K562 (cell line): ENCODE data around the gene DNAJB4. TPM values are rescaled to one million over a fixed set of nuclear protein-coding genes. Genes with fewer than 3 reads are reported as not detected.

Source experiments
- CBX1 ChIP-seq: sonication (generic); IDR thresholded peaks from 2 replicates; pipeline ENCODE4 v1.6.1; 2016; ENCODE audit warnings: antibody characterized with exemption, low read depth, mild to moderate bottlenecking
- CHCHD3 ChIP-seq: fragments of 250-450 bp; sonication (Bioruptor Pico); IDR thresholded peaks from 2 replicates; pipeline ENCODE4 v2.1.2; 2022; ENCODE audit warnings: mild to moderate bottlenecking
- EWSR1 ChIP-seq: fragments of 450-650 bp; IDR thresholded peaks from 2 replicates; pipeline ENCODE4 v1.6.1; 2018; ENCODE audit warnings: borderline replicate concordance, mild to moderate bottlenecking, low read depth, moderate library complexity; ENCODE audit not compliant: partially characterized antibody
- GTF2E2 ChIP-seq: fragments of 200-800 bp; sonication (Bioruptor generic); IDR thresholded peaks from 2 replicates; pipeline ENCODE4 v1.6.1; 2016; ENCODE audit warnings: missing genetic modification characterization, missing compliant biosample characterization
- KLF13 ChIP-seq: fragments of 450-650 bp; IDR thresholded peaks from 2 replicates; pipeline ENCODE4 v1.6.1; 2016; ENCODE audit warnings: missing genetic modification characterization, low read depth, mild to moderate bottlenecking, missing compliant biosample characterization, moderate library complexity, borderline replicate concordance
- MCM7 ChIP-seq, 2 experiments: fragments of 450-650 bp; IDR thresholded peaks; 2 replicates each; pipeline ENCODE4 v1.6.1; 2016 to 2018
- NRF1 ChIP-seq, 2 experiments: fragments of 450-650 bp; IDR thresholded peaks in 1 of 2; conservative IDR thresholded peaks in 1 of 2; 2 replicates each; pipeline ENCODE4 v1.6.1; 2014; ENCODE audit warnings: mild to moderate bottlenecking in 2 of 2
- RFX1 ChIP-seq: fragments of 450-650 bp; IDR thresholded peaks from 2 replicates; pipeline ENCODE4 v1.6.1; 2016; ENCODE audit warnings: mild to moderate bottlenecking, moderate library complexity
- RHOXF2B ChIP-seq: fragments of 250-450 bp; sonication (Bioruptor Pico); conservative IDR thresholded peaks from 2 replicates; pipeline ENCODE4 v1.5.1; 2021
- STAT5A ChIP-seq: IDR thresholded peaks from 2 replicates; pipeline ENCODE4 v1.6.1; 2012; ENCODE audit warnings: low read length, inconsistent platforms, borderline replicate concordance
- ZEB2 ChIP-seq: fragments of 450-650 bp; IDR thresholded peaks from 2 replicates; pipeline ENCODE4 v1.6.1; 2016
- ZNF212 ChIP-seq: fragments of 450-650 bp; formaldehyde crosslinking; IDR thresholded peaks from 2 replicates; pipeline ENCODE4 v1.4.0; 2020; ENCODE audit warnings: mild to moderate bottlenecking
- ZNF785 ChIP-seq: fragments of 250-450 bp; sonication (Bioruptor Pico); IDR thresholded peaks from 2 replicates; pipeline ENCODE4 v1.4.0; 2020; ENCODE audit warnings: mild to moderate bottlenecking
- polyA plus RNA-seq, 8 experiments: library from polyadenylated mRNA; depleted of rRNA in 4 of 8; stranded (reverse) in 5 of 8; unstranded in 3 of 8; fragments of >200 nt; fragmentation: Nextera tagmentation in 2 of 8; fragmentation: Illumina TruSeq in 1 of 8; extraction: Ambion mirVana in 2 of 8; extraction: Trizol in 1 of 8; gene quantifications; 2 replicates each; pipeline versions ENCODE4 v1.2.1 to v1.2.3, GENCODE V29; 2011 to 2014; ENCODE audit warnings: inconsistent platforms in 1 of 8, missing spikeins in 1 of 8
- total RNA-seq, 7 experiments: library from RNA; depleted of rRNA in 6 of 7; stranded (reverse); fragments of >200 nt in 6 of 7; fragmentation: Illumina TruSeq in 2 of 7; extraction: Trizol in 2 of 7; gene quantifications; 2 replicates each; pipeline versions ENCODE4 v1.2.1 to v1.2.3, GENCODE V29; 2011 to 2021; ENCODE audit warnings: low replicate concordance in 1 of 7
- TF ChIP-seq, protein P1 (sequence below): IDR thresholded peaks from 2 replicates; pipeline ENCODE4 v1.6.1; 2011; ENCODE audit not compliant: insufficient read length; ENCODE audit errors: extremely low read depth
- TF ChIP-seq, protein P2 (sequence below), 2 experiments: fragments of 200-800 bp in 1 of 2; sonication (Bioruptor generic) in 1 of 2; sonication (generic) in 1 of 2; formaldehyde crosslinking in 1 of 2; IDR thresholded peaks in 1 of 2; conservative IDR thresholded peaks in 1 of 2; 2 replicates each; pipeline versions ENCODE4 v1.5.0 to v1.6.1; 2016 to 2020; ENCODE audit warnings: missing compliant biosample characterization in 1 of 2, missing genetic modification characterization in 1 of 2, missing genetic modification reagents in 1 of 2
- TF ChIP-seq, protein P3 (sequence below): fragments of 450-650 bp; conservative IDR thresholded peaks from 2 replicates; pipeline ENCODE4 v1.6.1; 2016; ENCODE audit warnings: missing genetic modification characterization, low read depth, mild to moderate bottlenecking, control low read depth, missing compliant biosample characterization
- TF ChIP-seq, protein P4 (sequence below): sonication (generic); formaldehyde crosslinking; IDR thresholded peaks from 2 replicates; pipeline ENCODE4 v1.8.1; 2022; ENCODE audit warnings: missing genetic modification reagents
- TF ChIP-seq, protein P5 (sequence below): fragments of 250-450 bp; sonication (Bioruptor Pico); IDR thresholded peaks from 2 replicates; pipeline ENCODE4 v1.4.0; 2020; ENCODE audit warnings: mild to moderate bottlenecking, moderate library complexity
- TF ChIP-seq, protein P6 (sequence below): sonication (generic); formaldehyde crosslinking; IDR thresholded peaks from 2 replicates; pipeline ENCODE4 v1.4.0; 2020; ENCODE audit warnings: mild to moderate bottlenecking, missing genetic modification reagents

Gene DNAJB4
- total and polyA plus RNA-seq, 9 of the 15 experiments (the other 6 are each of a cell fraction or from before 2014, with no cell fraction given): 8.5 to 27.7 (median 19.8) TPM

DNA sequence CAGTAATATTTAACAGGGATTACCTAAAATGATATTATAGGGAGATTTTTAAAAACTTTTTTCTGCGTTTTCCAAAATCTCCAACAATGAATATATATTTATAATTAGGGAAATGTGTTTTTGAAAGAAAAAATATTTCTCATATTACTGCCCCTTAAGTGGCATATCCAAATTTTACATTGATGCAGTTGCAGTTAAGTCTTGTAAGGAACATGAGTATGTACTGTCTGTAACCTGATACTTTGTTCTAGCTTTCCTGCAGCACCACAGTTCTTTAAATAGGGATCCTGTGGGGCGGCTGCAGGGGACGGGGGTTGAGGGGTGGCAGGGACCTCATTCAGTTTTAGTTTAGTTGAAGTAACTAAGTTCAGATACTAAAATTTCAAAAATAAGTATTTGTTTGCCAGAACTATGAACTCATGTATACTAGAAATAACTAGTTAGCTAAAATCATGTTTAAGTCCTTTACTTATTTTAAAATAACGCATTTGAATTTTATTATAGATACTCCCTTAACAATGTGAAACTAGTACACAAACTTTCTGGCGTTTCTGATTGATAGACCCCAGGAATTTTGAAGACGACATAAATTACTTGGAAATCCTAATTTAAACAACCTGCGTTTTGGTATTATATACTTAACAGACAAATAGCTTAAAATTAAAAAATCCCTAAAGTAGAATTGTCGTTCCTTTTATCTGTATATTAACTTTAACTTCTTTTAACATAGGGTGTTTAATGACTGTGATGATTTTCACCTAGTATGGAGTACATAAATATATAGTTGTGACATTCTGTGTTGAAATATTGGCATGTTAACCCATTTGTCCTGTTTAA lies 639 bp upstream of the DNAJB4 start (continued):
- TF ChIP-seq, protein P1, sequence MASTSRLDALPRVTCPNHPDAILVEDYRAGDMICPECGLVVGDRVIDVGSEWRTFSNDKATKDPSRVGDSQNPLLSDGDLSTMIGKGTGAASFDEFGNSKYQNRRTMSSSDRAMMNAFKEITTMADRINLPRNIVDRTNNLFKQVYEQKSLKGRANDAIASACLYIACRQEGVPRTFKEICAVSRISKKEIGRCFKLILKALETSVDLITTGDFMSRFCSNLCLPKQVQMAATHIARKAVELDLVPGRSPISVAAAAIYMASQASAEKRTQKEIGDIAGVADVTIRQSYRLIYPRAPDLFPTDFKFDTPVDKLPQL: peak; percentile 98
- TF ChIP-seq ZNF785 (CRISPR knock-in tag) (no peak), EWSR1 (peak; percentile 99), RFX1 (peak; percentile 51; the same call in 1 of the 2 replicates), CHCHD3 (CRISPR knock-in tag) (peak; percentile 100), CBX1 (peak; percentile 99), ZEB2 (no peak), NRF1 (conservative IDR thresholded peaks at IDR 0.05 in 1 of 2, IDR thresholded peaks at IDR 0.05 in 1 of 2) (no peak), RHOXF2B (peak; percentile 99), MCM7 (IDR thresholded peaks at IDR 0.05) (no peak), KLF13 (tag) (no peak), GTF2E2 (tag) (peak; percentile 100), ZNF212 (CRISPR knock-in tag) (peak; percentile 99), STAT5A (peak; percentile 75; the same call in 1 of the 2 replicates)
- TF ChIP-seq, protein P2, sequence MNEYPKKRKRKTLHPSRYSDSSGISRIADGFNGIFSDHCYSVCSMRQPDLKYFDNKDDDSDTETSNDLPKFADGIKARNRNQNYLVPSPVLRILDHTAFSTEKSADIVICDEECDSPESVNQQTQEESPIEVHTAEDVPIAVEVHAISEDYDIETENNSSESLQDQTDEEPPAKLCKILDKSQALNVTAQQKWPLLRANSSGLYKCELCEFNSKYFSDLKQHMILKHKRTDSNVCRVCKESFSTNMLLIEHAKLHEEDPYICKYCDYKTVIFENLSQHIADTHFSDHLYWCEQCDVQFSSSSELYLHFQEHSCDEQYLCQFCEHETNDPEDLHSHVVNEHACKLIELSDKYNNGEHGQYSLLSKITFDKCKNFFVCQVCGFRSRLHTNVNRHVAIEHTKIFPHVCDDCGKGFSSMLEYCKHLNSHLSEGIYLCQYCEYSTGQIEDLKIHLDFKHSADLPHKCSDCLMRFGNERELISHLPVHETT (CRISPR knock-in tag; conservative IDR thresholded peaks at IDR 0.05 in 1 of 2, IDR thresholded peaks at IDR 0.05 in 1 of 2): 0 out of 4 replicates have a peak, but pooled peaks of 1 of the 2 experiments have one; percentile 72
- TF ChIP-seq, protein P3, sequence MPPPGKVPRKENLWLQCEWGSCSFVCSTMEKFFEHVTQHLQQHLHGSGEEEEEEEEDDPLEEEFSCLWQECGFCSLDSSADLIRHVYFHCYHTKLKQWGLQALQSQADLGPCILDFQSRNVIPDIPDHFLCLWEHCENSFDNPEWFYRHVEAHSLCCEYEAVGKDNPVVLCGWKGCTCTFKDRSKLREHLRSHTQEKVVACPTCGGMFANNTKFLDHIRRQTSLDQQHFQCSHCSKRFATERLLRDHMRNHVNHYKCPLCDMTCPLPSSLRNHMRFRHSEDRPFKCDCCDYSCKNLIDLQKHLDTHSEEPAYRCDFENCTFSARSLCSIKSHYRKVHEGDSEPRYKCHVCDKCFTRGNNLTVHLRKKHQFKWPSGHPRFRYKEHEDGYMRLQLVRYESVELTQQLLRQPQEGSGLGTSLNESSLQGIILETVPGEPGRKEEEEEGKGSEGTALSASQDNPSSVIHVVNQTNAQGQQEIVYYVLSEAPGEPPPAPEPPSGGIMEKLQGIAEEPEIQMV (tag): no peak
- TF ChIP-seq, protein P4, sequence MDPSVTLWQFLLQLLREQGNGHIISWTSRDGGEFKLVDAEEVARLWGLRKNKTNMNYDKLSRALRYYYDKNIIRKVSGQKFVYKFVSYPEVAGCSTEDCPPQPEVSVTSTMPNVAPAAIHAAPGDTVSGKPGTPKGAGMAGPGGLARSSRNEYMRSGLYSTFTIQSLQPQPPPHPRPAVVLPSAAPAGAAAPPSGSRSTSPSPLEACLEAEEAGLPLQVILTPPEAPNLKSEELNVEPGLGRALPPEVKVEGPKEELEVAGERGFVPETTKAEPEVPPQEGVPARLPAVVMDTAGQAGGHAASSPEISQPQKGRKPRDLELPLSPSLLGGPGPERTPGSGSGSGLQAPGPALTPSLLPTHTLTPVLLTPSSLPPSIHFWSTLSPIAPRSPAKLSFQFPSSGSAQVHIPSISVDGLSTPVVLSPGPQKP (CRISPR knock-in tag): no peak
- TF ChIP-seq, protein P5, sequence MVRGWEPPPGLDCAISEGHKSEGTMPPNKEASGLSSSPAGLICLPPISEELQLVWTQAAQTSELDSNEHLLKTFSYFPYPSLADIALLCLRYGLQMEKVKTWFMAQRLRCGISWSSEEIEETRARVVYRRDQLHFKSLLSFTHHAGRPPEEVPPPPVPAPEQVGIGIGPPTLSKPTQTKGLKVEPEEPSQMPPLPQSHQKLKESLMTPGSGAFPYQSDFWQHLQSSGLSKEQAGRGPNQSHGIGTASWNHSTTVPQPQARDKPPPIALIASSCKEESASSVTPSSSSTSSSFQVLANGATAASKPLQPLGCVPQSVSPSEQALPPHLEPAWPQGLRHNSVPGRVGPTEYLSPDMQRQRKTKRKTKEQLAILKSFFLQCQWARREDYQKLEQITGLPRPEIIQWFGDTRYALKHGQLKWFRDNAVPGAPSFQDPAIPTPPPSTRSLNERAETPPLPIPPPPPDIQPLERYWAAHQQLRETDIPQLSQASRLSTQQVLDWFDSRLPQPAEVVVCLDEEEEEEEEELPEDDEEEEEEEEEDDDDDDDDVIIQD (CRISPR knock-in tag): no peak
- TF ChIP-seq, protein P6, sequence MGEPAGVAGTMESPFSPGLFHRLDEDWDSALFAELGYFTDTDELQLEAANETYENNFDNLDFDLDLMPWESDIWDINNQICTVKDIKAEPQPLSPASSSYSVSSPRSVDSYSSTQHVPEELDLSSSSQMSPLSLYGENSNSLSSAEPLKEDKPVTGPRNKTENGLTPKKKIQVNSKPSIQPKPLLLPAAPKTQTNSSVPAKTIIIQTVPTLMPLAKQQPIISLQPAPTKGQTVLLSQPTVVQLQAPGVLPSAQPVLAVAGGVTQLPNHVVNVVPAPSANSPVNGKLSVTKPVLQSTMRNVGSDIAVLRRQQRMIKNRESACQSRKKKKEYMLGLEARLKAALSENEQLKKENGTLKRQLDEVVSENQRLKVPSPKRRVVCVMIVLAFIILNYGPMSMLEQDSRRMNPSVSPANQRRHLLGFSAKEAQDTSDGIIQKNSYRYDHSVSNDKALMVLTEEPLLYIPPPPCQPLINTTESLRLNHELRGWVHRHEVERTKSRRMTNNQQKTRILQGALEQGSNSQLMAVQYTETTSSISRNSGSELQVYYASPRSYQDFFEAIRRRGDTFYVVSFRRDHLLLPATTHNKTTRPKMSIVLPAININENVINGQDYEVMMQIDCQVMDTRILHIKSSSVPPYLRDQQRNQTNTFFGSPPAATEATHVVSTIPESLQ: no peak
